Duodenal mucosa (tissue), 2 donors: ENCODE data around the gene ACBD5.
"Not testable (repeated sequence)": the region's sequence is repeated elsewhere in the genome, so short reads cannot be mapped to it uniquely, and the experiment has no call there.

Source experiments
- H3K27ac ChIP-seq: one replicate; pipeline ENCODE4 v1.7.0; 2013; ENCODE audit warnings: low read depth, low read length
- H3K27me3 ChIP-seq, 2 donors: one replicate each; pipeline ENCODE4 v1.7.0; 2013; ENCODE audit warnings: low read length in 2 of 2, control low read depth in 1 of 2; ENCODE audit not compliant: insufficient read depth in 2 of 2, control insufficient read depth in 1 of 2
- H3K36me3 ChIP-seq, 2 donors: one replicate each; pipeline ENCODE4 v1.7.0; 2013; ENCODE audit warnings: low read length in 2 of 2, control low read depth in 1 of 2; ENCODE audit not compliant: insufficient read depth in 2 of 2, control insufficient read depth in 1 of 2
- H3K4me1 ChIP-seq, 2 donors: one replicate each; pipeline ENCODE4 v1.7.0; 2013; ENCODE audit warnings: low read length in 2 of 2, control low read depth in 1 of 2; ENCODE audit not compliant: insufficient read depth in 2 of 2, control insufficient read depth in 1 of 2
- H3K4me3 ChIP-seq, 2 donors: one replicate each; pipeline ENCODE4 v1.7.0; 2013; ENCODE audit warnings: low read length in 2 of 2, low read depth in 1 of 2
- H3K9ac ChIP-seq, 2 donors: one replicate each; pipeline ENCODE4 v1.7.0; 2013; ENCODE audit warnings: low read length in 2 of 2, low read depth in 1 of 2
- H3K9me3 ChIP-seq, 2 donors: one replicate each; pipeline ENCODE4 v1.7.0; 2013; ENCODE audit warnings: low read length in 2 of 2, control low read depth in 1 of 2; ENCODE audit not compliant: control insufficient read depth in 1 of 2

Gene ACBD5

GRCh38 chr10:27241010-27241651, 534 bp upstream of the ACBD5 start:
- no peaks in the 10 kb centered on the region for H3K36me3 ChIP-seq
- H3K9me3 ChIP-seq: no peaks in the 10 kb centered on the region
- peak overlapping the region; percentile 94 for H3K27ac ChIP-seq
- peak overlapping the region; percentile 67 to 88 for H3K4me3 ChIP-seq
- no peaks in the 10 kb centered on the region for H3K27me3 ChIP-seq
- H3K4me1 ChIP-seq: peaks cover 10 to 26% of the 10 kb centered on the region in 2 donors
- H3K9ac ChIP-seq: peak overlapping the region; percentile 87 to 95

GRCh38 chr10:27237531-27237930, 3.1 kb downstream of the ACBD5 start:
- H3K27ac ChIP-seq, H3K36me3 ChIP-seq, H3K27me3 ChIP-seq, H3K4me3 ChIP-seq, H3K9me3 ChIP-seq, H3K9ac ChIP-seq: not testable (repeated sequence)
- H3K4me1 ChIP-seq: peaks cover 4 to 17% of the 10 kb centered on the region in 2 donors

GRCh38 chr10:27236589-27237128, 3.9 kb downstream of the ACBD5 start:
- not testable (repeated sequence) for H3K9me3 ChIP-seq, H3K36me3 ChIP-seq, H3K27ac ChIP-seq, H3K27me3 ChIP-seq, H3K4me3 ChIP-seq
- Histone ChIP-seq H3K9ac (peak overlapping the region in 1 of 2 donors; percentile 33), H3K4me1 (peaks cover 4 to 17% of the 10 kb centered on the region in 2 donors)

- Histone ChIP-seq H3K9me3 (no peaks in the 10 kb centered on the region), H3K4me3 (no peak overlapping the region), H3K27me3 (no peaks in the 10 kb centered on the region), H3K36me3 (peaks cover 7 to 11% of the 10 kb centered on the region in 2 donors), H3K27ac (no peak overlapping the region), H3K9ac (no peak overlapping the region), H3K4me1 (peaks cover 4 to 12% of the 10 kb centered on the region in 2 donors)
Observed at GRCh38 chr10:27235706-27236105, 4.9 kb downstream of the ACBD5 start.

- H3K4me1 ChIP-seq: peaks cover 3 to 4% of the 10 kb centered on the region in 2 donors
- no peaks in the 10 kb centered on the region for H3K9me3 ChIP-seq
- H3K4me3 ChIP-seq: no peak overlapping the region
- H3K27ac ChIP-seq: no peak overlapping the region
- no peak overlapping the region for H3K9ac ChIP-seq
- no peaks in the 10 kb centered on the region for H3K27me3 ChIP-seq
- H3K36me3 ChIP-seq: peaks cover 7 to 33% of the 10 kb centered on the region in 2 donors
Observed at GRCh38 chr10:27230022-27230421, 10.6 kb downstream of the ACBD5 start.

- no peak overlapping the region for H3K27ac ChIP-seq
- no peaks in the 10 kb centered on the region for H3K27me3 ChIP-seq
- no peak overlapping the region for H3K4me3 ChIP-seq
- H3K36me3 ChIP-seq: peaks cover 9 to 48% of the 10 kb centered on the region in 2 donors
- no peaks in the 10 kb centered on the region for H3K9me3 ChIP-seq
- peaks cover 3 to 4% of the 10 kb centered on the region in 2 donors for H3K4me1 ChIP-seq
- H3K9ac ChIP-seq: no peak overlapping the region
Observed at GRCh38 chr10:27225642-27226257, 14.8 kb downstream of the ACBD5 start.

GRCh38 chr10:27225011-27225590, 15.5 kb downstream of the ACBD5 start:
- no peak overlapping the region for H3K27ac ChIP-seq
- peaks cover 0 to 4% of the 10 kb centered on the region in 2 donors for H3K4me1 ChIP-seq
- H3K9ac ChIP-seq: no peak overlapping the region
- H3K36me3 ChIP-seq: peaks cover 9 to 52% of the 10 kb centered on the region in 2 donors
- H3K27me3 ChIP-seq: no peaks in the 10 kb centered on the region
- no peak overlapping the region for H3K4me3 ChIP-seq
- H3K9me3 ChIP-seq: no peaks in the 10 kb centered on the region

- H3K9ac ChIP-seq: no peak overlapping the region
- no peaks in the 10 kb centered on the region for H3K9me3 ChIP-seq
- no peak overlapping the region for H3K27ac ChIP-seq
- H3K4me3 ChIP-seq: no peak overlapping the region
- no peaks in the 10 kb centered on the region for H3K4me1 ChIP-seq
- no peaks in the 10 kb centered on the region for H3K27me3 ChIP-seq
- H3K36me3 ChIP-seq: peaks cover 16 to 57% of the 10 kb centered on the region in 2 donors
Observed at GRCh38 chr10:27223964-27224363, 16.6 kb downstream of the ACBD5 start.

GRCh38 chr10:27207350-27207749, 33.2 kb downstream of the ACBD5 start:
- Histone ChIP-seq H3K4me1 (no peaks in the 10 kb centered on the region), H3K27me3 (no peaks in the 10 kb centered on the region), H3K27ac (no peak overlapping the region), H3K9ac (no peak overlapping the region), H3K9me3 (no peaks in the 10 kb centered on the region), H3K36me3 (peaks cover 25 to 79% of the 10 kb centered on the region in 2 donors), H3K4me3 (no peak overlapping the region)

- no peak overlapping the region for H3K9ac ChIP-seq
- no peaks in the 10 kb centered on the region for H3K27me3 ChIP-seq
- no peaks in the 10 kb centered on the region for H3K9me3 ChIP-seq
- H3K4me1 ChIP-seq: no peaks in the 10 kb centered on the region
- H3K36me3 ChIP-seq: peaks cover 19 to 72% of the 10 kb centered on the region in 2 donors
- H3K27ac ChIP-seq: no peak overlapping the region
- H3K4me3 ChIP-seq: no peak overlapping the region
Observed at GRCh38 chr10:27203806-27204205, 36.8 kb downstream of the ACBD5 start.
